H1 (cell line): ENCODE data around the gene AFAP1L2. TPM values are rescaled to one million over a fixed set of nuclear protein-coding genes. Genes with fewer than 3 reads are reported as not detected.

ENCODE experiments used
- CTCF ChIA-PET: fragments of 300-600 bp; sonication (Branson Sonifier 250); formaldehyde crosslinking; loops from one replicate; lab custom pipeline; 2021; ENCODE audit not compliant: partially characterized antibody; lab: Charles Lee
- POLR2A ChIA-PET: fragments of 300-600 bp; sonication (Branson Sonifier 250); formaldehyde crosslinking; loops from one replicate; lab custom pipeline; 2021; ENCODE audit warnings: inconsistent platforms; ENCODE audit not compliant: partially characterized antibody; lab: Charles Lee
- DNase-seq, 2 experiments: peaks; one replicate each; pipeline versions ENCODE4 v3.0.0 to v3.0.0-alpha.2; 2010 to 2022; ENCODE audit warnings: low spot score in 2 of 2, low read depth in 1 of 2, mixed read lengths in 1 of 2
- FAIRE-seq: peaks from 2 replicates; lab custom pipeline; 2011; peaks lifted over from hg19 to GRCh38; lab: Jason Lieb, UNC
- H2AFZ ChIP-seq: 2 replicates; pipeline ENCODE4 v1.8.1; 2012; ENCODE audit warnings: low read length, inconsistent platforms
- H2AK5ac ChIP-seq: 2 replicates; pipeline ENCODE4 v1.6.1; 2013; ENCODE audit warnings: low read depth, low read length
- H2BK120ac ChIP-seq: replicated peaks from 2 replicates; pipeline ENCODE3; 2013; ENCODE audit warnings: low read depth, low read length, inconsistent platforms
- H2BK12ac ChIP-seq: 2 replicates; pipeline ENCODE4 v1.6.1; 2013; ENCODE audit warnings: low read depth, low read length
- H2BK15ac ChIP-seq: 2 replicates; pipeline ENCODE4 v1.6.1; 2013; ENCODE audit warnings: low read length
- H2BK20ac ChIP-seq: 2 replicates; pipeline ENCODE4 v1.6.1; 2013; ENCODE audit warnings: low read length
- H2BK5ac ChIP-seq: 2 replicates; pipeline ENCODE4 v1.6.1; 2013; ENCODE audit warnings: low read depth, low read length
- H3K14ac ChIP-seq: 2 replicates; pipeline ENCODE4 v1.6.1; 2013; ENCODE audit warnings: inconsistent platforms; ENCODE audit not compliant: insufficient read length
- H3K18ac ChIP-seq: 2 replicates; pipeline ENCODE4 v1.6.1; 2013; ENCODE audit warnings: low read length; ENCODE audit errors: extremely low read depth
- H3K23ac ChIP-seq: 2 replicates; pipeline ENCODE4 v1.6.1; 2013; ENCODE audit warnings: inconsistent platforms; ENCODE audit not compliant: insufficient read length
- H3K23me2 ChIP-seq: 2 replicates; pipeline ENCODE4 v1.6.1; 2013; ENCODE audit warnings: low read depth, low read length
- H3K27ac ChIP-seq: 2 replicates; pipeline ENCODE4 v1.6.1; 2011; ENCODE audit warnings: low read depth, low read length, inconsistent platforms
- H3K27me3 ChIP-seq, 4 experiments: replicated peaks in 1 of 4; 1 replicate in 1 of 4; 2 replicates in 3 of 4; pipeline versions ENCODE4 v1.6.1 to v1.8.1; 2011 to 2013; ENCODE audit warnings: low read length in 3 of 4, mild to moderate bottlenecking in 3 of 4, inconsistent platforms in 2 of 4, mixed read lengths in 2 of 4, moderate library complexity in 1 of 4; ENCODE audit not compliant: control insufficient read depth in 3 of 4, insufficient read depth in 3 of 4; ENCODE audit errors: extremely low read depth in 1 of 4
- H3K36me3 ChIP-seq, 4 experiments: 2 replicates each; pipeline versions ENCODE4 v1.6.1 to v1.8.1; 2011 to 2013; ENCODE audit warnings: mild to moderate bottlenecking in 4 of 4, low read length in 3 of 4, moderate library complexity in 2 of 4, control low read depth in 1 of 4, inconsistent platforms in 1 of 4; ENCODE audit not compliant: insufficient read depth in 4 of 4, control insufficient read depth in 2 of 4
- H3K4ac ChIP-seq: replicated peaks from 2 replicates; pipeline ENCODE3; 2013; ENCODE audit warnings: low read length, low read depth, mixed read lengths, inconsistent platforms; ENCODE audit not compliant: insufficient read length
- H3K4me1 ChIP-seq, 4 experiments: replicated peaks in 1 of 4; 1 replicate in 1 of 4; 2 replicates in 3 of 4; pipeline versions ENCODE4 v1.6.1 to v1.8.1; 2011 to 2013; ENCODE audit warnings: low read length in 3 of 4, inconsistent platforms in 2 of 4, mixed read lengths in 1 of 4; ENCODE audit not compliant: insufficient read depth in 4 of 4, control insufficient read depth in 3 of 4
- H3K4me2 ChIP-seq, 2 experiments: 2 replicates each; pipeline versions ENCODE4 v1.6.1 to v1.8.1; 2011 to 2013; ENCODE audit warnings: low read depth in 2 of 2, low read length in 2 of 2, control low read depth in 1 of 2, inconsistent platforms in 1 of 2, mild to moderate bottlenecking in 1 of 2; ENCODE audit not compliant: insufficient read depth in 1 of 2
- H3K4me3 ChIP-seq, 4 experiments: fragments of 200-600, 300-600 bp in 1 of 4; sonication (generic), shearing (Covaris generic), sonication (Bioruptor Twin) in 1 of 4; 2 replicates each; pipeline versions ENCODE4 v1.5.1 to v1.8.1; 2011 to 2016; ENCODE audit warnings: low read length in 4 of 4, low read depth in 3 of 4, control low read depth in 2 of 4, inconsistent platforms in 2 of 4, mild to moderate bottlenecking in 2 of 4, mixed read lengths in 1 of 4, moderate library complexity in 1 of 4; ENCODE audit not compliant: insufficient read depth in 2 of 4; ENCODE audit errors: extremely low read depth in 1 of 4
- H3K56ac ChIP-seq: replicated peaks from 2 replicates; pipeline ENCODE3; 2013; ENCODE audit warnings: low read depth, mild to moderate bottlenecking, mixed read lengths, low read length, inconsistent platforms; ENCODE audit not compliant: insufficient read length
- H3K79me1 ChIP-seq: 2 replicates; pipeline ENCODE4 v1.6.1; 2013; ENCODE audit warnings: low read depth, low read length, control low read depth
- H3K79me2 ChIP-seq, 2 experiments: 2 replicates each; pipeline versions ENCODE4 v1.6.1 to v1.8.1; 2012 to 2013; ENCODE audit warnings: low read length in 2 of 2, mild to moderate bottlenecking in 2 of 2, inconsistent platforms in 1 of 2; ENCODE audit not compliant: insufficient read depth in 2 of 2, control insufficient read depth in 1 of 2
- H3K9ac ChIP-seq, 4 experiments: replicated peaks in 1 of 4; 1 replicate in 1 of 4; 2 replicates in 3 of 4; pipeline versions ENCODE4 v1.6.1 to v1.8.1; 2011 to 2013; ENCODE audit warnings: low read depth in 3 of 4, low read length in 3 of 4, control low read depth in 2 of 4, mild to moderate bottlenecking in 2 of 4, moderate library complexity in 2 of 4, inconsistent platforms in 1 of 4; ENCODE audit errors: extremely low read depth in 1 of 4
- H3K9me3 ChIP-seq, 2 experiments: 2 replicates each; pipeline versions ENCODE4 v1.6.1 to v1.8.1; 2012 to 2013; ENCODE audit warnings: mild to moderate bottlenecking in 2 of 2, moderate library complexity in 2 of 2, control low read depth in 1 of 2, inconsistent platforms in 1 of 2, low read depth in 1 of 2, low read length in 1 of 2, mixed read lengths in 1 of 2; ENCODE audit not compliant: insufficient read depth in 2 of 2
- H4K20me1 ChIP-seq, 2 experiments: replicated peaks in 1 of 2; 2 replicates each; pipeline versions ENCODE3 to v1.8.1; 2011 to 2013; ENCODE audit warnings: inconsistent platforms in 2 of 2, low read length in 2 of 2, mild to moderate bottlenecking in 1 of 2; ENCODE audit not compliant: insufficient read depth in 2 of 2, control insufficient read depth in 1 of 2
- H4K5ac ChIP-seq: 2 replicates; pipeline ENCODE4 v1.6.1; 2013; ENCODE audit warnings: low read length, low read depth, mixed read lengths, inconsistent platforms; ENCODE audit not compliant: insufficient read length
- H4K8ac ChIP-seq: 2 replicates; pipeline ENCODE4 v1.8.0; 2013; ENCODE audit warnings: mild to moderate bottlenecking, moderate library complexity, low read length, inconsistent platforms; ENCODE audit not compliant: insufficient read depth; ENCODE audit errors: extremely low read depth
- H4K91ac ChIP-seq: replicated peaks from 2 replicates; pipeline ENCODE3; 2013; ENCODE audit warnings: low read length, mixed read lengths, inconsistent platforms; ENCODE audit not compliant: insufficient read length
- KDM4A ChIP-seq: IDR thresholded peaks from one replicate; pipeline ENCODE4 v1.7.1; 2012; ENCODE audit warnings: low read depth, mild to moderate bottlenecking, moderate library complexity, low read length, inconsistent platforms; ENCODE audit not compliant: severe bottlenecking
- NRF1 ChIP-seq: IDR thresholded peaks from 2 replicates; pipeline ENCODE4 v1.6.1; 2011; ENCODE audit warnings: mild to moderate bottlenecking, low read depth, low read length, improper control_type of control experiment
- SIX5 ChIP-seq: IDR thresholded peaks from 2 replicates; pipeline ENCODE4 v1.6.1; 2011; ENCODE audit warnings: mild to moderate bottlenecking, low read depth, low read length
- ZNF274 ChIP-seq: IDR thresholded peaks from 2 replicates; pipeline ENCODE4 v1.7.0; 2012; ENCODE audit warnings: low read length, borderline replicate concordance; ENCODE audit errors: extremely low read depth
- WGBS, 2 experiments: shearing (Covaris generic) in 1 of 2; methylation state at CpG; one replicate each; pipeline versions ENCODE4 v1.1.6 to v1.1.7; 2013 to 2015; ENCODE audit warnings: low lambda C conversion rate in 2 of 2, mixed read lengths in 2 of 2, inconsistent platforms in 1 of 2, low coverage in 1 of 2, missing lambda C conversion rate in 1 of 2; ENCODE audit not compliant: insufficient replicate concordance in 2 of 2, insufficient coverage in 1 of 2, insufficient read length in 1 of 2; ENCODE audit errors: extremely low coverage in 1 of 2, missing lambda C conversion rate in 1 of 2; 5-methylcytosine and 5-hydroxymethylcytosine counted together
- polyA plus RNA-seq, 7 experiments: library from polyadenylated mRNA; depleted of rRNA in 3 of 7; stranded (reverse) in 5 of 7; unstranded in 2 of 7; fragments of >200 nt in 5 of 7; fragments of 200-250 nt in 2 of 7; gene quantifications; 1 replicate in 5 of 7; 2 replicates in 1 of 7; 4 replicates in 1 of 7; pipeline versions ENCODE4 v1.2.1 to v1.2.3, GENCODE V29; 2011 to 2013; ENCODE audit warnings: missing spikeins in 2 of 7, mixed read lengths in 2 of 7
- total RNA-seq: library from RNA; stranded (reverse); fragmentation: NEBNext Ultra II Directional; extraction: Animal tissue kit (Norgen Biotek cat#: 25700); gene quantifications from 2 replicates; pipeline ENCODE4 v1.2.1, GENCODE V29; 2021

The AFAP1L2 gene
- total and polyA plus RNA-seq, 2 of the 8 experiments (the other 6 are each of a cell fraction or from before 2014, with no cell fraction given), result 3.9 to 6.4 TPM

DNA sequence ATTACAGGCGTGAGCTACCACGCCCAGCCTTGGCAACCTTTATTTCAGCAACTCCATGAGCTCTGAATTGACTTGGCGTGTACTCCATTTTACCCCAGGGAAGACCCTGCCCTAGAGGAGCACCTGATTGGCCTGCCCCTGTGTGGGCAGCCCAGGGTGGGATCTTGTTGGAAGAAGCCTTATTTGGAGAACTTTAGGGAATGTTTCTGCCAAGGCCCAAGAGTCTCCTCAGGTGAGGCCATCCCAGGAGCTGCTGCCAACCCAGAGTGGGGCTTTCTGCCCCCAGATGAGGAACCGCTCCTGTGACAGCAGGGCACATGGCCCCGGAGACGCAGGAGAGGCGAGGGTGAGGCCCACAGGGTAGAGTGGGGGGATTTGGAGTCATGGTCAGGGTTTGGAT lies 123.3 kb downstream of the AFAP1L2 start:
- H3K79me1 ChIP-seq, result no peaks in the 10 kb centered on the region
- H3K14ac ChIP-seq, result no peak overlapping the region
- DNase-seq (no peak), FAIRE-seq (no peak)
- H4K5ac ChIP-seq, result no peak overlapping the region
- H3K23me2 ChIP-seq, result no peaks in the 10 kb centered on the region
- no peak overlapping the region; the same call in 1 of the 2 replicates for H4K8ac ChIP-seq
- H3K9ac ChIP-seq, result no peak overlapping the region
- H2BK120ac ChIP-seq, result no peak overlapping the region
- H3K4me3 ChIP-seq, result no peak overlapping the region
- no peak overlapping the region for H2BK15ac ChIP-seq
- no peaks in the 10 kb centered on the region; a peak in 1 of 7 replicates for H3K27me3 ChIP-seq
- no peaks in the 10 kb centered on the region for H4K20me1 ChIP-seq
- no peak overlapping the region for H2AFZ ChIP-seq
- H3K27ac ChIP-seq, result no peak overlapping the region
- TF ChIP-seq SIX5 (no peak), KDM4A (no peak), NRF1 (no peak), ZNF274 (no peak)
- no peak overlapping the region for H3K18ac ChIP-seq
- H2AK5ac ChIP-seq, result no peak overlapping the region
- H3K23ac ChIP-seq, result no peak overlapping the region
- no peak overlapping the region for H2BK12ac ChIP-seq
- ChIA-PET CTCF (interaction anchor here (0.6 to 1.5 kb wide), 6 partner anchors 9 to 22 kb away, joined by 3 to 5 read pairs (median 4); no protein-coding TSS in a partner anchor), POLR2A (no interaction called here)
- H3K36me3 ChIP-seq, result no peaks in the 10 kb centered on the region
- H3K4me2 ChIP-seq, result no peak overlapping the region
- 71% methylated on average over 7 of the region's 7 CpGs; no CpG with 5 or more reads in 1 of the 2 experiments for WGBS, 2 experiments
- no peak overlapping the region for H2BK20ac ChIP-seq
- no peaks in the 10 kb centered on the region for H3K9me3 ChIP-seq
- no peak overlapping the region for H3K56ac ChIP-seq
- H3K4me1 ChIP-seq, result no peaks in the 10 kb centered on the region; a peak in 2 of 7 replicates
- no peak overlapping the region for H3K4ac ChIP-seq
- no peaks in the 10 kb centered on the region for H3K79me2 ChIP-seq
- H4K91ac ChIP-seq, result no peak overlapping the region
- no peak overlapping the region for H2BK5ac ChIP-seq
